Anterior cingulate cortex (tissue), 58 donors: ENCODE results near the gene RPTOR.

ENCODE experiments used
- DNase-seq, 58 donors: peaks; one replicate each; lab custom pipeline; 2025; lab: John Stamatoyannopoulos, UW

Gene RPTOR

GRCh38 chr17:80585890-80586845, 41.5 kb downstream of the RPTOR start:
- no peak for DNase-seq

GRCh38 chr17:80586846-80587228, 42.2 kb downstream of the RPTOR start:
- no peak for DNase-seq

GRCh38 chr17:80588702-80589383, 44.2 kb downstream of the RPTOR start:
- no peak for DNase-seq

GRCh38 chr17:80591788-80592187, 47.1 kb downstream of the RPTOR start:
- DNase-seq = no peak

- no peak for DNase-seq
These were observed 47.6 kb downstream of the RPTOR start for GRCh38 chr17:80592243-80592642.

DNA sequence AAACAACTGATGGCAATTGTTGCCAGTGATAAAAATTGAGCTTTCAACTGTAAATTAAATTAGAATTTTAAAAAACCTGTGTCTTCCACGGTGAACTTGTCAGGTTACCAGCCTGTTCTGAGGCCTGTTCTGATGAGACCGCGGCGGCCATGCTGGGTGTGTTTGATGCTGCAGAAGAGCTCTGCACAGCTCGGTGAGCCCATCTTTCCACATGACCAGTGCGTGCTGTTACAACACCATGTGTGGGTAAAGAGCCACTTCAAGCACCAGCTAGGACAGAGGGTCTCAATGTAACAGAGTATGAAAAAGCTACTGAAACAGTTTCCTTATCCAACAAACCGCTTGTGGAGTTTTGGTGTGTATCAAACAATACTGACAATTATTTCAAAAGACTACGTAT, 48.5 kb downstream of the RPTOR start:
- DNase-seq = no peak

- DNase-seq = peak in 1 of 58 donors; percentile 16
These were observed 50.0 kb downstream of the RPTOR start for GRCh38 chr17:80594431-80595269.

DNA sequence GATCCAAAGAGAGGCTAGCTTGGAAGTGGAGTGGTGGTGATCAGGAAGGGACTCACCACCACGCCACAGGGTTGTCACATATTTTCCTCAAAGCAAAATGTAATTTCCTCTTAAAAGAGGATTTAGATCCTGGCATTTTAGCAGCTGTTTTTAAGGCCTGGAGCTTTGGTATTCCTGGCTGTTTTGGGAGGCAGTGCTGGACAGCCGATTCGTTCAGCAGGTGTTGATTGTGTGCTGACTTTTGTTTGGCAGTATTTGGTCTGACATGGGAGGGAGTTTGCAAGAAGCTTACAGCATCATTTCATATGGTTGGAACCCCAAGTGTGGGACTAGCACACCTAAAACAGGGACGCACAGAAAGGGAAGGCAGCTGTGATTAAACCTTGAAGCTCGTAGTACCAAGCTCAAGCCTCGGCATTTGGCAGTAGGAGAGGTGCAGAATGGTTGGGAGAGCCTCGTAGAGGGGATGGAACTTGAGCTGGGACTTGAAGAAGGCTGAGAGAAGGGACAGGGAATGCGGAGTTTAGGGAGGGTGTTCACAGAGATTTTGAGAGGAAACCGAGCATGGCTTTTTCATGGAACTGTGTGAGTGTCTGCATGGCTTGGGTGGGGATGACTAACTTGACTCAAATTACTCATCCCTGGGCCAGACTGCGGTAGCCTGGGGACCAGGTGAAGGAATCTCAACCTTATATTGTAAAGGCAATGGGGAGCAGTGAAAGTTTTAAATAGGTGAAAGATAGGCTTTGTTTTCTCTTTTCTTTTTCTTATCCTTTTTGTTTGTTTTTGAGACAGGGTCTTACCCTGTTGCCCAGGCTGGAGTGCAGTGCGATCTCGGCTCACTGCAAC, 52.3 kb downstream of the RPTOR start:
- DNase-seq = no peak

DNA sequence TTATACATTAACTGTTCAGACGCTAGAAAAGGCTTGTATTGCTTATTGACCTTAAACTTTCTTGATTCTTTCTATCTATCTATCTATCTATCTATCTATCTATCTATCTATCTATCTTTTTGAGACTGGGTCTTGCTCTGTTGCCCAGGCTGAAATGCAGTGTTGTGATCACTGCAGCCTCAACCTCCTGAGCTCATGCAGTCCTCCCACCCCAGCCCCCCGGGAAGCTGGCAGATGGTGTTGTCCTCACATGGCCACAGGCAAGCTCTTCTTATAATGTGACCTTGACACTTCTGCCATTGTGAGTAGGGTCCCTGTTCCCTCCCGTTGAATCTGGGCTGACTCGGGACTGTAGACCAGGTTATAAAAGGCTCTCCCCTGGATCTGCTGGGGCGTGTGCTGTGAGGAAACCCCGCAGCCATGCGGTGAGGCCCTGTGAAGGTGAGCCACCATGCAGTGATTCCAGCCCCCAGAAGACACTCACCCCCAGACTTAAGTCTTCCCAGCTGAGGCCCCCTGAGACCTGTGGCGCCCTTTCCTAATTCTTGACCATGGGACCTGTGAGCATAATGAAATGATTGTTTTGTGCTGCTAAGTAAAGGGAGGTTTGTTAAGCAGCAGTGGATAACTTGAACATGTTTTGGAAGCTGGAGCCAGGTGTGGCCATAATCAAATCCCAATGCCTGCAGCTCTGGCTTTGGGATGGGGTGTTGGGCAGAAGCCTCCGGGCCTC, 54.3 kb downstream of the RPTOR start:
- DNase-seq = no peak

DNA sequence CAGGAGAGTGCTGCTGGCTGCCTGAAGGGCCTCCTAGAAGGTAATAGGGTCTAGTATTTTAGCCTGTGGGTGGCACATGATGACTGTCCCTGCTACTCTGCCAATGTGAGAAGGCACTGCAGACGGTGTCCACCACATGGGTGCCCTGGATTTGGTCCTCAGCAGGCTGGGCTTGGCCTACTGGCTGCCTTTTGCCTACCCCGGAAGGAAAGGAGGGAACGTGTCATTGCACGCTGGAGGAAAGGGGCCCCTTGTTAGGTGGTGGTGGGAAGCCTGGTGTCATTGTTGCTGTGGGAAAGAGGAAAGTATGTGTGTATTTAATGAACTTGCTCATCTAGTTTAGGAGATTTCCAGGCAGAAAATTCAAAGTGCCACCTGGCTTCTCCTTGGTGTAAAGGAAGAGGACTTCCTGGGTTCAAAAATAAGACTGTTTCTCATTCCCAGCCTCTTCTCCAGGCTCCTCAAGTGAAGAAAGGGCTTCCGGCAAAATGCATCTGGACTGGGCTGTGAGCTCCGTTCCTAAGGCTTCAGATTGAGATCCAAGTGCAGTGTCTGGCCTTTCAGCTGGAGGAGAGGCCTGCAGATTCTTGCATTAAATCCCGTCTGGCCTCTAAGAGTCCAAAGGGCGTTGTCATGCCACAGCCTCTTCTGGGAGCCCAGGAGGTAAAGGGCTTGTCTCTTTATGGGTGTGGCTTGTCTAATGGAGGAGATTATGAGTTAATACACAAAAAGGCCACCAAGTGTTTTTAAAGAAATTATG, 55.1 kb downstream of the RPTOR start:
- DNase-seq = no peak

DNA sequence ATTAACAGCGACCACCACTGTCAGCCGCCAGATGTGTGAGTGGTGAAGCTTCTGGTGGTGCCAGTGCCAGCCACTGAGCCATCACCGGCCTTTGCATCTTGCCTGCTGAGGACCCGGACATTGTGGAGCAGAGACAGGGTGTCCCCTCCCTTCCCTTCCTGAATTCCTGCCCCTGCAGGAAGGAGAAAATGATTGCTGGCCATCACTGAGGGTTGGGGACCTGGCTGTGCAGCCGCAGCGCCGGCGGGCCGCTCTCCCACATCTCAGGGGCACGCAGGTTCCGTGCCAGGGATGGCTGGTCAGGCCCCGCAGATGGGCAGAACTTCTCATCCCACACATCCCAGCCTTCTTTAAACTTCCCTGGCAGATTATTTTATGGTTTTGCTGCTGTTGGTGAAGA, 56.5 kb downstream of the RPTOR start:
- DNase-seq = no peak

GRCh38 chr17:80603396-80603795, 58.8 kb downstream of the RPTOR start:
- DNase-seq = no peak

DNA sequence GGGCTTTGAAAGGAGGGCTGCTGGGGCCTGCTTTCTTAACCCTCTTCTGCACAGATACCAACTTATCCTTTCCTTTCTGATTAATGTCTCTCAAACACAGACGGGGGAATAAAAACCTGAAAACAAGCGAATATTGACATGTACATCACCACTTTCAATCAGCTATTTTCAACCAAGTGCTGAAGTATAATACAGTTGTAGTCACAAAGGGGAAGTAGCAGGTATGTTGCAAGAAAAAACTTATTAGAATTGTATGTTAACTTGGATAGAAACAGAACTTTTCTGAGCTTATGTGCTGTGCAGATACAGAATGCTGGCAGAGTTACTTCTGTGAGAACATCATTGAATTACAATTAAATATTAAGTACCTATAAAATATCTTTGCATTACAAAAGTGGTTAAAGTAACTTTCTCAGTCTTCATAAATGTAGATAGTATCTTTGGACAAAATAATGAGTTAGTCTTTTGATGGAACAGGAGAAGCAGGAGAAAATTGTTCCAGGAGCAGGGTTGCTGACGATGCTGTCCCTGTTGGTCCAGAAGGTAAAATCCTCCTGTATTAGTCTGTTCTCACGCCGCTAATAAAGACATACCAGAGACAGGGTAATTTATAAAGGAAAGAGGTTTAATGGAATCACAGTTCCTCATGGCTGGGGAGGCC, 59.5 kb downstream of the RPTOR start:
- no peak for DNase-seq

GRCh38 chr17:80604670-80605010, 60.0 kb downstream of the RPTOR start:
- DNase-seq = no peak

DNA sequence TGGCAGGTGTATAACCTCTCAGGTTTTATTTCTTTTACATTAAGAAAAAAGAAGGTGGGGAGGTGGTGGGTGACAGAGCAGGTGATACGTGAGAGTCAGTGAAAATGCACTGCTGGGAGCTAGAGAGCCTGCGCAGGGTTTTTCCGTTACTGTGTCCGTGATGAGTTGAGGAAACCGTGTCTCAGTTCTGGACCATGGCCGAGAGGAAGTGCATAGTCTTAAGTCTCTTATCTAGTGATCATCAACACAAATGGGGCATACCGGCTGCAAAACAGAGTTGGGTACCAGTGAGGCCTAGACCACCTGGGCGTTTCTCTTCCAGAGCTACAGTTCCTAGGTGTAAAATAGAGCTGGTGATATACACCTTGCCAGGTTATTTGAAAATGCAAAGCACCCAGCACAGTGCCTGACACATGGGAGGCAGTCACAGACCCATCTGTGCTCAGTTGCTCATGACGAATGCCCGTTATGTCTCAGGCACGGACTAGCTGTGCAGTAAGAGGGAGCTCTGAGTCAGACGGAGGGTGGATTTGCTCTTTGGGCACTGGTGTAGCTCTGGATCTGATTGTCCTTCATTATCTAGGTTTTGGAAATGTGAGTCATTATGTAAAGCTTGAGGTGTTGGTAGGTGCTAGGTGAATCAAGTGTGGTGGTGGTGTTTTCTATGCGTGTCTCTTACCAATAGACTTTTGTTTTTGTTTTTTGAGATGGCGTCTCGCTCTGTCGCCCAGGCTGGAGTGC, 60.9 kb downstream of the RPTOR start:
- no peak for DNase-seq

- no peak for DNase-seq
These were observed 63.7 kb downstream of the RPTOR start for GRCh38 chr17:80608326-80608725.

- DNase-seq = no peak
These were observed 65.1 kb downstream of the RPTOR start for GRCh38 chr17:80609757-80610156.
